Natural killer cell (primary cell): ENCODE measurements around the gene SND1. TPM values are rescaled to one million over a fixed set of nuclear protein-coding genes. Genes with fewer than 3 reads are reported as not detected.

Source experiments
- ATAC-seq, 3 donors: fragments of 150-1000 bp in 2 of 3; fragments of 200-7000 bp in 1 of 3; cut with Tn5 transposase; 1 replicate in 1 of 3; 2 replicates in 2 of 3; pipeline ENCODE4 v1.10.0; 2021; ENCODE audit warnings: mild to moderate bottlenecking in 2 of 3, moderate library complexity in 2 of 3
- DNase-seq, 2 donors: peaks; one replicate each; pipeline versions ENCODE4 v3.0.0 to v3.0.0-alpha.2; 2013 to 2021; ENCODE audit warnings: mixed read lengths in 1 of 2
- H3K27ac ChIP-seq: one replicate; pipeline ENCODE4 v1.5.1; 2013; ENCODE audit warnings: mild to moderate bottlenecking, low read length
- H3K27me3 ChIP-seq: one replicate; pipeline ENCODE4 v1.6.1; 2013; ENCODE audit warnings: low read length; ENCODE audit not compliant: control insufficient read depth, insufficient read depth
- H3K36me3 ChIP-seq: one replicate; pipeline ENCODE4 v1.6.1; 2013; ENCODE audit warnings: low read length; ENCODE audit not compliant: control insufficient read depth, insufficient read depth
- H3K4me1 ChIP-seq: one replicate; pipeline ENCODE4 v1.6.1; 2013; ENCODE audit warnings: low read length; ENCODE audit not compliant: control insufficient read depth, insufficient read depth
- H3K4me3 ChIP-seq: one replicate; pipeline ENCODE4 v1.5.1; 2013; ENCODE audit warnings: low read length
- H3K9me3 ChIP-seq: one replicate; pipeline ENCODE4 v1.6.1; 2013; ENCODE audit warnings: low read length; ENCODE audit not compliant: control insufficient read depth, insufficient read depth
- H3K27ac Mint-ChIP-seq, 2 donors: one replicate each; pipeline ENCODE4 v1.8.0; 2022; ENCODE audit warnings: mild to moderate bottlenecking in 2 of 2, mixed read lengths in 2 of 2, moderate library complexity in 1 of 2
- H3K27me3 Mint-ChIP-seq, 2 donors: one replicate each; pipeline ENCODE4 v1.8.0; 2022; ENCODE audit warnings: low read depth in 2 of 2, mixed read lengths in 2 of 2
- H3K36me3 Mint-ChIP-seq: one replicate; pipeline ENCODE4 v1.8.0; 2022; ENCODE audit warnings: mixed read lengths
- H3K4me1 Mint-ChIP-seq, 2 donors: one replicate each; pipeline ENCODE4 v1.8.0; 2022; ENCODE audit warnings: mixed read lengths in 2 of 2
- H3K4me3 Mint-ChIP-seq: one replicate; pipeline ENCODE4 v1.8.0; 2022; ENCODE audit warnings: mild to moderate bottlenecking, moderate library complexity, mixed read lengths
- H3K9me3 Mint-ChIP-seq, 2 donors: one replicate each; pipeline ENCODE4 v1.8.0; 2022; ENCODE audit warnings: mixed read lengths in 2 of 2
- WGBS: methylation state at CpG from one replicate; pipeline ENCODE4 v1.1.7; 2013; ENCODE audit warnings: missing lambda C conversion rate; ENCODE audit not compliant: insufficient coverage; 5-methylcytosine and 5-hydroxymethylcytosine counted together
- intact Hi-C: fragments of 100-400 bp; cut with micrococcal nuclease; formaldehyde crosslinking; loops from one replicate; pipeline ENCODE4 v1.14.2; 2022
- total RNA-seq, 4 donors: library from RNA; stranded (reverse); fragments of 120-200 nt in 1 of 4; gene quantifications; one replicate each; pipeline versions ENCODE4 v1.2.3 to v1.2.4, GENCODE V29; 2013 to 2022
- TF ChIP-seq, protein P1 (sequence below): fragments of 200-600 bp; IDR thresholded peaks from one replicate; pipeline ENCODE4 v1.8.0; 2022; ENCODE audit warnings: antibody characterized with exemption

Gene SND1
- total RNA-seq, 3 donors from 2014 or later (not counting 1 experiment from before 2014, with no cell fraction given) = 149 to 188 (median 149) TPM

DNA sequence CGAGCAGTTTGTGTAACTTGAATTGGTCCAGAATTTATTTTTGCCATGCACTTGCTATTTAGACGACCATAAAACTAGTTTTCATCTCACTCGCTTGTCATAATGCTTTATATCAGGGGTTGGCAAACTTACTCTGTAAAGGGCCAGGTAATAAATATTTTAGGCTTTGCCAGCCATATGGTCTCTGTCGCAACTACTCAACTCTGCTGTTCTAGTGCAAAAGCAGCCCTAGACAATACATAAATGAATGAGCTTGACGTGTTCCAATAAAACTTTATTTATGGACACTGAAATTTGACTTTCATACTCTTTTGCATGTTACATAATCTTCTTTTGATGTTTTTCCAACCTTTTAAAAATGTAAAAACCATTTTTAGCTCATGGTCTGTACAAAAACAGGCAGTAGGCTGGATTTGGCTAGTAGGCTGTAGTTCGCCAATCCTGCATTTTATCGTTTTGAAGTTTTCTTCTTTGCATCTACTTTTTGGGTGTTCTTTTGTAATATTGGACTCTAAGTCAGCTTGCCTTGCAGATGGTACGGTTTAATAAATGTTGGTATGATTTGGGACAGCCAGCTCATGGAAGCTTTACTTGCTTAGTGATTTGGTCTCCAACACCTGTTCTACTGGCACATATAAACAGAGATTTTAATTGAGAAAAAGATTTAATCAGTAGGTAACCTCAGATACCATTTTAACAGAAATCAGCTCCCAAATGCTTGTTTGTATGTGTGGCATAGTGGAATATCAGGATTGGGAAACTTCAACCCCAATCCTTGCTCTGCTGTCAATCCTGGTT is 25.6 kb downstream of the SND1 start:
- intact Hi-C loops = no loop called here
- DNase-seq = no peak
- H3K27me3 Mint-ChIP-seq = no peaks in the 10 kb centered on the region
- H3K4me3 Mint-ChIP-seq = no peak overlapping the region
- H3K4me1 Mint-ChIP-seq = peaks cover 35 to 47% of the 10 kb centered on the region in 2 donors
- no peak for ATAC-seq
- Histone ChIP-seq H3K9me3 (peaks cover 6% of the 10 kb centered on the region), H3K27me3 (no peaks in the 10 kb centered on the region), H3K27ac (no peak overlapping the region), H3K4me1 (no peaks in the 10 kb centered on the region), H3K36me3 (peaks cover 13% of the 10 kb centered on the region), H3K4me3 (no peak overlapping the region)
- WGBS = 98% methylated on average over 7 of the region's 8 CpGs
- H3K9me3 Mint-ChIP-seq = peaks cover 0 to 4% of the 10 kb centered on the region in 2 donors
- peaks cover 24% of the 10 kb centered on the region for H3K36me3 Mint-ChIP-seq
- no peak overlapping the region for H3K27ac Mint-ChIP-seq
- TF ChIP-seq, protein P1, sequence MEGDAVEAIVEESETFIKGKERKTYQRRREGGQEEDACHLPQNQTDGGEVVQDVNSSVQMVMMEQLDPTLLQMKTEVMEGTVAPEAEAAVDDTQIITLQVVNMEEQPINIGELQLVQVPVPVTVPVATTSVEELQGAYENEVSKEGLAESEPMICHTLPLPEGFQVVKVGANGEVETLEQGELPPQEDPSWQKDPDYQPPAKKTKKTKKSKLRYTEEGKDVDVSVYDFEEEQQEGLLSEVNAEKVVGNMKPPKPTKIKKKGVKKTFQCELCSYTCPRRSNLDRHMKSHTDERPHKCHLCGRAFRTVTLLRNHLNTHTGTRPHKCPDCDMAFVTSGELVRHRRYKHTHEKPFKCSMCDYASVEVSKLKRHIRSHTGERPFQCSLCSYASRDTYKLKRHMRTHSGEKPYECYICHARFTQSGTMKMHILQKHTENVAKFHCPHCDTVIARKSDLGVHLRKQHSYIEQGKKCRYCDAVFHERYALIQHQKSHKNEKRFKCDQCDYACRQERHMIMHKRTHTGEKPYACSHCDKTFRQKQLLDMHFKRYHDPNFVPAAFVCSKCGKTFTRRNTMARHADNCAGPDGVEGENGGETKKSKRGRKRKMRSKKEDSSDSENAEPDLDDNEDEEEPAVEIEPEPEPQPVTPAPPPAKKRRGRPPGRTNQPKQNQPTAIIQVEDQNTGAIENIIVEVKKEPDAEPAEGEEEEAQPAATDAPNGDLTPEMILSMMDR = no peak

GRCh38 chr7:127678337-127678736 is 26.3 kb downstream of the SND1 start:
- peaks cover 13% of the 10 kb centered on the region for H3K36me3 ChIP-seq
- peaks cover 0 to 4% of the 10 kb centered on the region in 2 donors for H3K9me3 Mint-ChIP-seq

DNA sequence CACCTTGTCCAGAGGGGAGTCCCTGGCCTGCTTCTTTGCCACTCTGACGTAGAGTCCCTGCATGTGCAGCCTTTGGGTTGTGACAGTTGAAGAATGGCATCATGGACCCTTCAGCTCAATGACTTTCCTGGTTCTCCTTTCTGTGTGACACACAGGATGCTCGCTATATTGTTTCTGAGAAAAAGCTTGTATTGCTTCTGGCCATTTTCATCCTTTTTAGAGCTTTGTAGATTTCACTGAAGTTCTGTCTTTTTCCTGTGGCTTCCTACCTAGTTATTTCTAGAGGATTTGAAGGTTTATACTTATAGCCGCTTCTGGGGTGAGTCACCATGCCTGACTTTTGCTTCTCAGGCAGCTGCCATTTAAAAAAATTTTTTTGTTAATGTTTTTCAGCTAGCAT is 27.0 kb downstream of the SND1 start:
- 76% methylated on average over 3 of the region's 3 CpGs for WGBS
- Mint-ChIP-seq H3K27ac (no peak overlapping the region), H3K4me3 (no peak overlapping the region), H3K4me1 (peaks cover 48 to 54% of the 10 kb centered on the region in 2 donors), H3K36me3 (peaks cover 24% of the 10 kb centered on the region), H3K27me3 (no peaks in the 10 kb centered on the region), H3K9me3 (peaks cover 0 to 4% of the 10 kb centered on the region in 2 donors)
- Histone ChIP-seq H3K4me1 (no peaks in the 10 kb centered on the region), H3K4me3 (no peak overlapping the region), H3K36me3 (peaks cover 13% of the 10 kb centered on the region), H3K9me3 (peaks cover 6% of the 10 kb centered on the region), H3K27me3 (no peaks in the 10 kb centered on the region), H3K27ac (no peak overlapping the region)
- intact Hi-C loops = no loop called here
- ATAC-seq (no peak), DNase-seq (no peak)
- TF ChIP-seq, protein P1 = no peak

More at GRCh38 chr7:127678337-127678736, 26.3 kb downstream of the SND1 start:
- Histone ChIP-seq H3K9me3 (peaks cover 6% of the 10 kb centered on the region), H3K27ac (no peak overlapping the region), H3K27me3 (no peaks in the 10 kb centered on the region), H3K4me1 (no peaks in the 10 kb centered on the region), H3K4me3 (no peak overlapping the region)
- intact Hi-C loops = no loop called here
- Mint-ChIP-seq H3K4me3 (no peak overlapping the region), H3K4me1 (peaks cover 42 to 52% of the 10 kb centered on the region in 2 donors), H3K27me3 (no peaks in the 10 kb centered on the region), H3K27ac (no peak overlapping the region), H3K36me3 (peaks cover 24% of the 10 kb centered on the region)
- no peak for ATAC-seq
- DNase-seq = no peak
- TF ChIP-seq, protein P1 = no peak
- 96% methylated on average over 5 of the region's 6 CpGs for WGBS
